Skeletal muscle tissue (tissue), 4 donors: Measurements from ENCODE around the gene ARID1B. TPM values are rescaled to one million over a fixed set of nuclear protein-coding genes. Genes with fewer than 3 reads are reported as not detected.

Experiments used
- H3K27ac ChIP-seq: one replicate; pipeline ENCODE4 v1.7.0; 2013; ENCODE audit warnings: mild to moderate bottlenecking, low read depth, low read length, inconsistent platforms
- H3K27me3 ChIP-seq, 3 donors: one replicate each; pipeline ENCODE4 v1.7.0; 2013; ENCODE audit warnings: low read length in 3 of 3; ENCODE audit not compliant: control insufficient read depth in 3 of 3, insufficient read depth in 3 of 3
- H3K36me3 ChIP-seq, 3 donors: one replicate each; pipeline ENCODE4 v1.7.0; 2013; ENCODE audit warnings: low read length in 3 of 3; ENCODE audit not compliant: control insufficient read depth in 3 of 3, insufficient read depth in 3 of 3
- H3K4me1 ChIP-seq, 3 donors: one replicate each; pipeline ENCODE4 v1.7.0; 2013; ENCODE audit warnings: low read length in 3 of 3, mild to moderate bottlenecking in 3 of 3; ENCODE audit not compliant: control insufficient read depth in 3 of 3, insufficient read depth in 3 of 3
- H3K4me3 ChIP-seq, 3 donors: one replicate each; pipeline ENCODE4 v1.7.0; 2013; ENCODE audit warnings: low read length in 3 of 3
- H3K9ac ChIP-seq, 3 donors: one replicate each; pipeline ENCODE4 v1.7.0; 2013; ENCODE audit warnings: low read length in 3 of 3, mild to moderate bottlenecking in 3 of 3, moderate library complexity in 2 of 3, low read depth in 1 of 3
- H3K9me3 ChIP-seq, 3 donors: one replicate each; pipeline ENCODE4 v1.7.0; 2013; ENCODE audit warnings: low read length in 3 of 3; ENCODE audit not compliant: control insufficient read depth in 3 of 3
- total RNA-seq: library from RNA; depleted of rRNA; stranded (reverse); fragments of >200 nt; gene quantifications from one replicate; pipeline ENCODE4 v1.2.3, GENCODE V29; 2014
- donor health status: Osteomylitis.

The ARID1B gene
- total RNA-seq, 1 donor from 2014 or later, result 73.6 TPM

DNA sequence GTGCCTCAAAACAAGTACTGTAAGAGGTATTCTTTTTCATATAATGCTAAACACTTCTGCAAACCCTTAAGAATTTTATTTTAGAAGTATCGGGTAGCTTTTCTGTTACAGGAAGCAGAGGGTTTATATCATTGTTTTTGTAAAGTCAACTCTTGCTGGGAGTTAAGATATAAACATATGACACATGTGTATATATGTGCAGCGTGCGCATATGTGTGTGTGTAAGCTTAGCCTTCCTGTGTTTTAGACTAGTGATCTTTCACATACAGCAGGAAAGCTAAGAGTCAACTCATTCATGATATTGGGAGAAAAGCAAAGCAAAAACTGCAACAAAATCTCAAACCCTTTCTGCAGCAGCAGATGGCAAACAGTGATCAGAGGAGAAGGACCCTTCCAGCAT, 102.4 kb downstream of the ARID1B start:
- no peaks in the 10 kb centered on the region for H3K27me3 ChIP-seq
- no peak overlapping the region for H3K27ac ChIP-seq
- no peak overlapping the region for H3K4me3 ChIP-seq
- H3K9ac ChIP-seq, result no peak overlapping the region
- H3K36me3 ChIP-seq, result no peaks in the 10 kb centered on the region
- no peaks in the 10 kb centered on the region for H3K9me3 ChIP-seq
- H3K4me1 ChIP-seq, result peaks cover 32 to 54% (median 38%) of the 10 kb centered on the region in 3 donors

DNA sequence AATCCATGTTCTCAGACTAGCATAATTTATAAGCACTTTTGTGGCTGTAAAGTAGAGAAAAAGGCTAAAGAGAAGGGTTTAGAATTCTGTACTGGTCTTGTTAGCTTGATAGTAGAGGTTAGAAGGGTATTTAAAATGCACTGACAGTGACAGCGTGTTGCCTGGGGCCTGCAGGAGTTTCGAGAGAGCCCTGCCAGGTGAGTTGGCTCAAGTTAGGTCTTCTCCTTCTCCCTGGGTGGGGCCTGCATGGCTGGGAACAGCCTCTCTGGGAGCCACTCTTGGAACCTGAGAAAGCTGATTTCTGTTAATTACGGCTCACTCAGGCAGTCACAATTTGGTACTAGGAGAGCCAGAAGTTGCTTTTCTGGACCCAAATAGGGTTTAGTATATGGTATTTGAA, 103.7 kb downstream of the ARID1B start:
- Histone ChIP-seq H3K9me3 (no peaks in the 10 kb centered on the region), H3K27ac (no peak overlapping the region), H3K27me3 (no peaks in the 10 kb centered on the region), H3K4me1 (peaks cover 32 to 54% (median 38%) of the 10 kb centered on the region in 3 donors), H3K9ac (peak overlapping the region in 1 of 3 donors; percentile 10), H3K4me3 (no peak overlapping the region), H3K36me3 (no peaks in the 10 kb centered on the region)

- Histone ChIP-seq H3K4me1 (peaks cover 33 to 49% (median 35%) of the 10 kb centered on the region in 3 donors), H3K9me3 (no peaks in the 10 kb centered on the region), H3K27me3 (no peaks in the 10 kb centered on the region), H3K9ac (no peak overlapping the region), H3K27ac (no peak overlapping the region), H3K4me3 (no peak overlapping the region), H3K36me3 (no peaks in the 10 kb centered on the region)
Measured at GRCh38 chr6:156881687-156882629, 104.8 kb downstream of the ARID1B start.

- Histone ChIP-seq H3K4me3 (no peak overlapping the region), H3K27me3 (no peaks in the 10 kb centered on the region), H3K4me1 (peaks cover 27 to 40% (median 28%) of the 10 kb centered on the region in 3 donors), H3K9ac (no peak overlapping the region), H3K36me3 (no peaks in the 10 kb centered on the region), H3K27ac (no peak overlapping the region), H3K9me3 (no peaks in the 10 kb centered on the region)
Measured at GRCh38 chr6:156883497-156884252, 106.5 kb downstream of the ARID1B start.

- no peaks in the 10 kb centered on the region for H3K36me3 ChIP-seq
- peaks cover 25 to 34% (median 33%) of the 10 kb centered on the region in 3 donors for H3K4me1 ChIP-seq
- no peaks in the 10 kb centered on the region for H3K9me3 ChIP-seq
Measured at GRCh38 chr6:156884306-156884705, 107.1 kb downstream of the ARID1B start.

GRCh38 chr6:156885562-156885961, 108.4 kb downstream of the ARID1B start:
- no peak overlapping the region for H3K27ac ChIP-seq
- no peaks in the 10 kb centered on the region for H3K27me3 ChIP-seq
- H3K36me3 ChIP-seq, result no peaks in the 10 kb centered on the region
- no peak overlapping the region for H3K9ac ChIP-seq
- H3K9me3 ChIP-seq, result no peaks in the 10 kb centered on the region
- H3K4me1 ChIP-seq, result peaks cover 35 to 44% (median 36%) of the 10 kb centered on the region in 3 donors
- no peak overlapping the region for H3K4me3 ChIP-seq

More at GRCh38 chr6:156884306-156884705, 107.1 kb downstream of the ARID1B start:
- H3K27ac ChIP-seq, result no peak overlapping the region
- H3K9ac ChIP-seq, result no peak overlapping the region
- H3K27me3 ChIP-seq, result no peaks in the 10 kb centered on the region
- no peak overlapping the region for H3K4me3 ChIP-seq

DNA sequence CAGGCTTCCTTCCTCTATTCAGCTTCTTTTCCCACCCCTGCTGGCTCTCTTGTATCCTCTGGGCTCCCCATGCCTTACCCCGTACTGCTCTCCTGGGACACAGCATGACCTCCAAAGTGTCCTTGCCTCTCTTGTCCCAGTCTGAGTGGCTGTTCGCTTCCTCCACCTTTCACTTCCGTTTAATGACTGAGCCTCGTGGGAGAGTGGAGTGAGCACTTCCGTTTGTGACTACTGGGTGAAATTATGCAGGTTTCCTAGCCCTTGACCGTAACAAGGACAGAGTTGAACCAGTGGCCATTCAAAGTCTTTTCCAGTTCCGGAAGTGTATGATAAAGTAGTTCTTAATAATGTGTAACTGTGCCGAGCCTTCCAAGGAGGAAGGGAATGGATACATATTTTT, 109.2 kb downstream of the ARID1B start:
- Histone ChIP-seq H3K36me3 (no peaks in the 10 kb centered on the region), H3K27me3 (no peaks in the 10 kb centered on the region), H3K9me3 (no peaks in the 10 kb centered on the region), H3K27ac (no peak overlapping the region), H3K9ac (no peak overlapping the region), H3K4me1 (peaks cover 29 to 39% (median 39%) of the 10 kb centered on the region in 3 donors), H3K4me3 (no peak overlapping the region)

DNA sequence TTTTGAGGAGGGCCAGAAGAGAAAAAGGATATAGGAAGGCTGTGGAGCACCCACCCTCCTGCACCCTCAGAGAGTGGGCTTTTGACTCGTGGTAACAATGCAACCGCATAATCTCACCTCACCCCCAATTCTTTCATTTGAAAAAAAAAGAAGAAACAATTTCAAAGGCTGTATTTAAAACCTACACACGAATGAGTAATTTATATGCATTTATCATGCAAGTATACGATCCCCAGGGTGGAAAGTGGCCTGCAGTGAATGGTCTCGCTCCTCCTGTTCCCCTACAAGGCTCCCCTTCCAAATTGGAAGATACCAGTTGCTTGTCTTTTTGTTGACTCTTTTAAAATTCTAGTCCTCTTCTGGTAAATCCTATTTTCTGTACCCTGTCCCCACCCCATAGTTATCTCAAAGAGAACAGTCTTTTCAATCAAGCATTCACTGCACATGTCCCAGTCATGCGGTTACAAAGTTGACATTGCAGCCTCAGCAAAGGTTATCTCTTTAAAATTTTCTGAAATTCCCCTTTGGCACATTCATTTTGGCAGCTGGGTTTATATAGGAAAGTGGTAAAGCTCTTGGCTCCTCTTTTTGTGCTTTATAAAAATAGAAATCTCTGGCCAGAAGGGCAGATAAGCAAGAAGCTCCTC, 110.6 kb downstream of the ARID1B start:
- H3K9me3 ChIP-seq, result no peaks in the 10 kb centered on the region
- H3K27ac ChIP-seq, result no peak overlapping the region
- H3K9ac ChIP-seq, result no peak overlapping the region
- H3K36me3 ChIP-seq, result no peaks in the 10 kb centered on the region
- no peaks in the 10 kb centered on the region for H3K27me3 ChIP-seq
- no peak overlapping the region for H3K4me3 ChIP-seq
- H3K4me1 ChIP-seq, result peaks cover 26 to 31% (median 27%) of the 10 kb centered on the region in 3 donors

GRCh38 chr6:156889469-156889868, 112.3 kb downstream of the ARID1B start:
- no peak overlapping the region for H3K27ac ChIP-seq
- no peak overlapping the region for H3K4me3 ChIP-seq
- peaks cover 15 to 28% (median 21%) of the 10 kb centered on the region in 3 donors for H3K4me1 ChIP-seq
- no peaks in the 10 kb centered on the region for H3K36me3 ChIP-seq
- H3K9me3 ChIP-seq, result no peaks in the 10 kb centered on the region
- no peaks in the 10 kb centered on the region for H3K27me3 ChIP-seq
- H3K9ac ChIP-seq, result peak overlapping the region in 1 of 3 donors; percentile 1
